SK-N-SH (cell line): ENCODE data around the gene CCDC9. TPM values are rescaled to one million over a fixed set of nuclear protein-coding genes. Genes with fewer than 3 reads are reported as not detected.

ENCODE experiments used
- CTCF ChIA-PET: fragments of 300-600, 350-600 bp; formaldehyde crosslinking; extraction: SDS; loops from one replicate; lab custom pipeline; 2021; lab: Yijun Ruan, JAX
- POLR2A ChIA-PET: fragments of 350-600 bp; sonication (Branson Sonifier 250); formaldehyde crosslinking; extraction: SDS; loops from one replicate; lab custom pipeline; 2020; ENCODE audit warnings: antibody characterized with exemption, inconsistent platforms; lab: Yijun Ruan, JAX
- DNase-seq: peaks from one replicate; pipeline ENCODE4 v3.0.0; 2012
- H2AFZ ChIP-seq: fragments of 200-600 bp; sonication (generic); 2 replicates; pipeline ENCODE4 v1.8.1; 2016; ENCODE audit warnings: antibody characterized with exemption, mild to moderate bottlenecking, low read depth
- H3F3A ChIP-seq: fragments of 200-600 bp; sonication (generic); replicated peaks from 2 replicates; pipeline ENCODE3; 2016; ENCODE audit warnings: antibody characterized with exemption, mild to moderate bottlenecking; ENCODE audit not compliant: insufficient read depth
- H3K27ac ChIP-seq, 2 experiments: fragments of 200-500 bp in 1 of 2; fragments of 200-600 bp in 1 of 2; sonication (Bioruptor generic) in 1 of 2; sonication (generic), shearing (Covaris generic) in 1 of 2; 2 replicates each; pipeline versions ENCODE4 v1.5.1 to v1.6.1; 2014 to 2016; ENCODE audit warnings: low read depth in 2 of 2, inconsistent platforms in 1 of 2, low read length in 1 of 2, mild to moderate bottlenecking in 1 of 2, mixed read lengths in 1 of 2
- H3K27me3 ChIP-seq: fragments of 200-600 bp; sonication (generic), shearing (Covaris generic); 2 replicates; pipeline ENCODE4 v1.6.1; 2016; ENCODE audit warnings: mixed run types; ENCODE audit not compliant: insufficient read depth
- H3K36me3 ChIP-seq, 2 experiments: fragments of 200-500 bp in 1 of 2; fragments of 200-600 bp in 1 of 2; sonication (Bioruptor generic) in 1 of 2; sonication (generic) in 1 of 2; replicated peaks in 1 of 2; 2 replicates each; pipeline versions ENCODE3 to v1.5.1; 2014 to 2016; ENCODE audit warnings: low read length in 1 of 2, mild to moderate bottlenecking in 1 of 2; ENCODE audit not compliant: insufficient read depth in 2 of 2, control insufficient read depth in 1 of 2
- H3K4me1 ChIP-seq, 2 experiments: fragments of 200-500 bp in 1 of 2; fragments of 200-600 bp in 1 of 2; sonication (Bioruptor generic) in 1 of 2; sonication (generic), shearing (Covaris generic) in 1 of 2; 2 replicates each; pipeline versions ENCODE4 v1.5.1 to v1.6.1; 2014 to 2016; ENCODE audit warnings: low read depth in 1 of 2, low read length in 1 of 2, mixed run types in 1 of 2; ENCODE audit not compliant: insufficient read depth in 2 of 2, control insufficient read depth in 1 of 2
- H3K4me2 ChIP-seq: fragments of 200-600 bp; sonication (generic), shearing (Covaris generic); 2 replicates; pipeline ENCODE4 v1.6.1; 2017; ENCODE audit warnings: mixed run types
- H3K4me3 ChIP-seq, 2 experiments: fragments of 200-500 bp in 1 of 2; fragments of 200-600 bp in 1 of 2; sonication (Bioruptor generic) in 1 of 2; sonication (generic), shearing (Covaris generic) in 1 of 2; 2 replicates each; pipeline versions ENCODE4 v1.5.1 to v1.8.1; 2014 to 2016; ENCODE audit warnings: low read depth in 2 of 2, inconsistent platforms in 1 of 2, low read length in 1 of 2, mild to moderate bottlenecking in 1 of 2, mixed read lengths in 1 of 2, moderate library complexity in 1 of 2
- H3K79me2 ChIP-seq: fragments of 200-600 bp; sonication (generic); 2 replicates; pipeline ENCODE4 v1.8.1; 2017; ENCODE audit warnings: mild to moderate bottlenecking; ENCODE audit not compliant: insufficient read depth
- H3K9ac ChIP-seq: fragments of 200-600 bp; sonication (generic); 2 replicates; pipeline ENCODE4 v1.6.1; 2017; ENCODE audit warnings: mixed run types
- H3K9me2 ChIP-seq: fragments of 200-600 bp; sonication (generic); 2 replicates; pipeline ENCODE4 v1.6.1; 2017; ENCODE audit warnings: mixed run types
- H3K9me3 ChIP-seq: fragments of 200-600 bp; sonication (generic); 2 replicates; pipeline ENCODE4 v1.6.1; 2017; ENCODE audit warnings: mixed run types, mild to moderate bottlenecking, moderate library complexity
- H4K20me1 ChIP-seq: fragments of 200-600 bp; sonication (generic); 2 replicates; pipeline ENCODE4 v1.6.1; 2017; ENCODE audit warnings: mild to moderate bottlenecking, mixed run types; ENCODE audit not compliant: insufficient read depth
- CHD2 ChIP-seq: fragments of 150-350 bp; IDR thresholded peaks from 2 replicates; pipeline ENCODE4 v1.6.1; 2018; ENCODE audit warnings: low read length; ENCODE audit not compliant: partially characterized antibody
- CTCF ChIP-seq: fragments of 200-600 bp; sonication (generic); IDR thresholded peaks from 2 replicates; pipeline ENCODE4 v1.6.1; 2017; ENCODE audit warnings: antibody characterized with exemption, mild to moderate bottlenecking, moderate library complexity
- FOSL2 ChIP-seq: IDR thresholded peaks from 2 replicates; pipeline ENCODE4 v1.4.0; 2012; ENCODE audit warnings: low read depth, mild to moderate bottlenecking, moderate library complexity, borderline replicate concordance
- FOXJ3 ChIP-seq: sonication (generic); formaldehyde crosslinking; IDR thresholded peaks from 2 replicates; pipeline ENCODE4 v1.5.1; 2020; ENCODE audit warnings: mild to moderate bottlenecking, missing genetic modification reagents
- FOXM1 ChIP-seq: IDR thresholded peaks from 2 replicates; pipeline ENCODE4 v1.4.0; 2012; ENCODE audit warnings: low read depth, mild to moderate bottlenecking
- GATA2 ChIP-seq: sonication (generic); formaldehyde crosslinking; IDR thresholded peaks from 2 replicates; pipeline ENCODE4 v1.5.0; 2020; ENCODE audit warnings: mild to moderate bottlenecking, missing genetic modification reagents
- IRF3 ChIP-seq: fragments of 150-350 bp; IDR thresholded peaks from 2 replicates; pipeline ENCODE4 v1.6.1; 2016; ENCODE audit warnings: mild to moderate bottlenecking, low read depth, low read length
- JUND ChIP-seq: IDR thresholded peaks from 2 replicates; pipeline ENCODE4 v1.4.0; 2012
- MAX ChIP-seq: IDR thresholded peaks from 2 replicates; pipeline ENCODE4 v1.4.0; 2012; ENCODE audit warnings: low read depth
- MEF2A ChIP-seq: IDR thresholded peaks from 2 replicates; pipeline ENCODE4 v1.4.0; 2012; ENCODE audit warnings: low read depth, borderline replicate concordance
- MXI1 ChIP-seq: IDR thresholded peaks from 2 replicates; pipeline ENCODE4 v1.6.1; 2012; ENCODE audit warnings: mild to moderate bottlenecking, low read depth, low read length, improper control_type of control experiment
- NFIC ChIP-seq: IDR thresholded peaks from 2 replicates; pipeline ENCODE4 v1.4.0; 2012; ENCODE audit warnings: borderline replicate concordance
- NRF1 ChIP-seq: IDR thresholded peaks from 2 replicates; pipeline ENCODE4 v1.6.1; 2012; ENCODE audit warnings: low read depth, mild to moderate bottlenecking, low read length
- POLR2AphosphoS5 ChIP-seq: IDR thresholded peaks from 2 replicates; pipeline ENCODE4 v1.6.1; 2012; ENCODE audit warnings: low read depth, low read length
- RAD21 ChIP-seq: IDR thresholded peaks from 2 replicates; pipeline ENCODE4 v1.6.1; 2012; ENCODE audit warnings: mild to moderate bottlenecking, low read length
- RFX5 ChIP-seq: IDR thresholded peaks from 2 replicates; pipeline ENCODE4 v1.6.1; 2012; ENCODE audit warnings: mild to moderate bottlenecking, improper control_type of control experiment, low read length
- RXRA ChIP-seq: IDR thresholded peaks from 2 replicates; pipeline ENCODE4 v1.4.0; 2012; ENCODE audit warnings: low read depth, mild to moderate bottlenecking, borderline replicate concordance
- SIN3A ChIP-seq: IDR thresholded peaks from 2 replicates; pipeline ENCODE4 v1.6.1; 2012; ENCODE audit warnings: low read depth, mild to moderate bottlenecking, low read length, moderate library complexity, borderline replicate concordance
- SMC3 ChIP-seq: IDR thresholded peaks from 2 replicates; pipeline ENCODE4 v1.6.1; 2012; ENCODE audit warnings: low read depth, low read length, improper control_type of control experiment
- TAF1 ChIP-seq: IDR thresholded peaks from 2 replicates; pipeline ENCODE4 v1.6.1; 2012; ENCODE audit warnings: low read depth, mild to moderate bottlenecking, low read length, moderate library complexity, borderline replicate concordance
- TEAD4 ChIP-seq: IDR thresholded peaks from 2 replicates; pipeline ENCODE4 v1.4.0; 2012; ENCODE audit warnings: mild to moderate bottlenecking, borderline replicate concordance; ENCODE audit not compliant: insufficient read depth
- USF1 ChIP-seq: IDR thresholded peaks from 2 replicates; pipeline ENCODE4 v1.4.0; 2012; ENCODE audit warnings: low read depth, borderline replicate concordance
- USF2 ChIP-seq: fragments of 150-350 bp; IDR thresholded peaks from 2 replicates; pipeline ENCODE4 v1.6.1; 2017; ENCODE audit warnings: antibody characterized with exemption, low read length, low read depth, borderline replicate concordance
- YY1 ChIP-seq: IDR thresholded peaks from 2 replicates; pipeline ENCODE4 v1.4.0; 2012; ENCODE audit warnings: low read depth, mild to moderate bottlenecking
- ZBTB33 ChIP-seq: IDR thresholded peaks from 2 replicates; pipeline ENCODE4 v1.4.0; 2012; ENCODE audit warnings: low read depth, borderline replicate concordance
- WGBS: methylation state at CpG from one replicate; pipeline ENCODE4 v1.1.6; 2017; ENCODE audit warnings: low lambda C conversion rate; 5-methylcytosine and 5-hydroxymethylcytosine counted together
- polyA plus RNA-seq, 3 experiments: library from polyadenylated mRNA; depleted of rRNA; stranded (reverse); fragments of >200 nt; gene quantifications; 2 replicates each; pipeline ENCODE4 v1.2.3, GENCODE V29; 2012

CCDC9 gene
- polyA plus RNA-seq, 1 of the 3 experiments (the other 2 are of a cell fraction): 12.4 TPM

- Histone ChIP-seq H3K9me2 (no peaks in the 10 kb centered on the region), H3K9ac (peak overlapping the region; percentile 91), H2AFZ (peak overlapping the region; percentile 61), H3F3A (peaks cover 24% of the 10 kb centered on the region), H3K4me3 (peak overlapping the region; percentile 59 to 87), H3K4me2 (peak overlapping the region; percentile 97), H3K4me1 (peaks cover 10 to 18% of the 10 kb centered on the region in 2 experiments; a peak in 3 of 4 replicates), H3K27me3 (no peaks in the 10 kb centered on the region), H3K79me2 (no peaks in the 10 kb centered on the region), H4K20me1 (no peaks in the 10 kb centered on the region; the same call in 1 of the 2 replicates), H3K9me3 (no peaks in the 10 kb centered on the region), H3K36me3 (peaks cover 13% of the 10 kb centered on the region in 2 experiments), H3K27ac (peak overlapping the region; percentile 84 to 97)
- ChIA-PET POLR2A (interaction anchor here (2.6 kb wide), 1 partner anchor 17 kb away, joined by 18 read pairs; the partner anchor contains the start of gene CCDC9), CTCF (interaction anchor here (1.1 to 3.7 kb wide), 2 partner anchors 11 to 260 kb away, joined by 3 to 34 read pairs; no protein-coding TSS in a partner anchor)
- WGBS: 0% methylated on average over 14 of the region's 54 CpGs
- peak; percentile 98 for DNase-seq
- TF ChIP-seq USF2 (no peak), POLR2AphosphoS5 (peak; percentile 71), FOXJ3 (no peak), MXI1 (peak; percentile 81), JUND (no peak), MAX (peak; percentile 44; the same call in 1 of the 2 replicates), TEAD4 (no peak), YY1 (no peak), RFX5 (no peak), GATA2 (CRISPR knock-in tag) (no peak), NRF1 (no peak), ZBTB33 (no peak), IRF3 (no peak), RAD21 (peak; percentile 13; the same call in 1 of the 2 replicates), TAF1 (peak; percentile 38; the same call in 1 of the 2 replicates), CTCF (no peak), FOXM1 (no peak), SMC3 (no peak), RXRA (no peak), NFIC (no peak), FOSL2 (no peak; the same call in 1 of the 2 replicates), USF1 (no peak), MEF2A (no peak), CHD2 (peak; percentile 61), SIN3A (no peak)
Measured at GRCh38 chr19:47273313-47274070, 17.2 kb downstream of the CCDC9 start.
